Subcutaneous adipose tissue (tissue), 4 donors: ENCODE measurements around the gene SOWAHB. TPM values are rescaled to one million over a fixed set of nuclear protein-coding genes. Genes with fewer than 3 reads are reported as not detected.

Experiments used
- CTCF ChIP-seq: fragments of 450-650 bp; IDR thresholded peaks from one replicate; pipeline ENCODE4 v1.5.1; 2016; ENCODE audit warnings: low read depth, mild to moderate bottlenecking, control low read depth, antibody characterized with exemption, moderate library complexity
- total RNA-seq, 4 donors: library from RNA; depleted of rRNA; stranded (reverse); fragments of >200 nt; gene quantifications; one replicate each; pipeline ENCODE4 v1.1.0, GENCODE V29; 2016

The SOWAHB gene
- total RNA-seq = not detected

GRCh38 chr4:76897536-76898384 lies at the start of gene SOWAHB:
Gene SOWAHB (minus strand): TSS chr4:76898144. CDS start chr4:76897849, 295 bp downstream.
- no peak for TF ChIP-seq CTCF

GRCh38 chr4:76947369-76947768 lies 49.4 kb upstream of the SOWAHB start:
- no peak for TF ChIP-seq CTCF

GRCh38 chr4:76943790-76944189 lies 45.8 kb upstream of the SOWAHB start:
- TF ChIP-seq CTCF = no peak

GRCh38 chr4:76943129-76943620 lies 45.2 kb upstream of the SOWAHB start:
- TF ChIP-seq CTCF = no peak

- TF ChIP-seq CTCF = no peak
Observed at GRCh38 chr4:76939184-76939583, 41.2 kb upstream of the SOWAHB start.

GRCh38 chr4:76931576-76932276 lies 33.8 kb upstream of the SOWAHB start:
- TF ChIP-seq CTCF = no peak

- no peak for TF ChIP-seq CTCF
Observed at GRCh38 chr4:76931087-76931486, 33.1 kb upstream of the SOWAHB start.
